ENCODE data around the gene ALPK1.

ALPK1 gene

GRCh38 chr4:112328734-112329130, 31.6 kb downstream of the ALPK1 start:
- DNase-seq: no peak

DNA sequence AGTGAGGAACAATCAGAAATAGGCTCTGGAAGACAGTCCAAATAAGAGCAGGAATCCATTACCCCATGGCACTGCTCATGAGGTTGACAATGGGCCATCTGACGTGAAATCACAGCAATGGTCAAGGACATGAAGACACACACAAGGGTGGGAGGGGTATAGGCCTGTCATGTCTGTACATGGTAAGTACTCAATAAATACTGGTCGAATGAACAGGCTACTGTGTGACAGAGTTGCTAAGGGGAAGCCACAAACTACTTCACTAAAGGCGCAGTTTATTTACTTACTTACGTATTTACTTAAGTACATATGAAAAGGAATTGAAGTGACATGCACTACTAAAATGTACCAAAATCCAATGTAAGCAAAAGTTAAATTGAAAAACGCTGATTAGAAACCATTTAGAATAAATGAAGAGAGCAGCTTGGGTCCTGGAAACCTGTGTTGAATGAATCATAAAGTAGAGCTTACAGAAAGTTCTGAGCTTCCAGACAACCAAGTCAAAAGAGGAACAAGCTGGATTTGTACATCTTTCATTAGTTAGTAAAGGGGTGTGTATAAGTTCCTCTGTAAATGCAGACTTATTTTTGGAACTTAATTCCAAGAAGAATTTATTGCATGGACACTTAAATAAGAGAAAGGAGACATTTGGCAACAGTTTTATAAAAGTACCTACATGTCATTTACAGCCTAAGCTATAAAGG, 32.7 kb downstream of the ALPK1 start:
- peak; percentile 40 to 77 for DNase-seq

- DNase-seq: no peak
Measured at GRCh38 chr4:112330921-112331320, 33.8 kb downstream of the ALPK1 start.

GRCh38 chr4:112332398-112332797, 35.2 kb downstream of the ALPK1 start:
- no peak for DNase-seq

GRCh38 chr4:112340023-112340422, 42.9 kb downstream of the ALPK1 start:
- DNase-seq: no peak

DNA sequence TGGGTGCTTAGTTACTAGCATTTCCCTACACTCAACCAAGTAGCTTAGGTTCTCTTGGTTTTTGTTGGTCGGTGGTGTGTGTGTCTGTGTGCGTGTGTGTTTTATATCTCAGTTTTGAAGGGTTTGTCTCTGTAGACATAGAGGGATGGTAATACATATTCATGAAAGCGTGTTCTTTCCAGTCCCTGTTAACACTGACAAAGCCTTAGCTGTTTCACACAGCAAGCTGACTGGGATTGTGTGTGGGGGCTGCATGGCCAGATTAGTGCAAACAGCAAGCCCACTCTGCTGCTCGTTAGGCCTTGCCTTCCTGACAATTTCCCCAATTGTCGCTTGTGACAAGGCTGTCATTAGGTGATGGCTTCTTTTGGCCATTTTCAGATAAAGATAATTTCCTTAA, 43.9 kb downstream of the ALPK1 start:
- DNase-seq: no peak

GRCh38 chr4:112343330-112344080, 46.3 kb downstream of the ALPK1 start:
- no peak for DNase-seq

GRCh38 chr4:112348488-112349158, 51.5 kb downstream of the ALPK1 start:
- no peak for DNase-seq

GRCh38 chr4:112352736-112353135, 55.6 kb downstream of the ALPK1 start:
- no peak for DNase-seq

- DNase-seq: no peak
Measured at GRCh38 chr4:112355662-112356061, 58.5 kb downstream of the ALPK1 start.

- DNase-seq: no peak
Measured at GRCh38 chr4:112357453-112357852, 60.3 kb downstream of the ALPK1 start.

DNA sequence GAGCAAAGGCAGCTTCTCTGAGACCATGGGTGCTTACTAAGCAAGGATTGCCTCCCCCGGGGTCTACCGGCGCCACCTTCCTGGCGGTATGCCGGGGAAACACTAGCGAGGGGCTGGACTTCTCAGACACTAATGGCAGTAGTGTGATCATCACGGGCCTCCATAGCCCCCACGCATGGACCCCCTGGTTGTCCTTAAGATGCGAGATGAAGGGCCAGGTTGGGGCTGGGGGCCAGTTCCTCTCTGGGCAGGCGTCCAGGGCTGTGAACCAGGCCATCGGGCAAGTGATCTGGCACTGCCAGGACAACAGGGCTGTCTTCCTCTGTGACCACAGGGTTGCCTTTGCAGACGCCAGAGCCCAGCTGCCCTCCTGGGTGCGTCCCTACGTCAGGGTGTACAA, 60.7 kb downstream of the ALPK1 start:
- no peak for DNase-seq

DNA sequence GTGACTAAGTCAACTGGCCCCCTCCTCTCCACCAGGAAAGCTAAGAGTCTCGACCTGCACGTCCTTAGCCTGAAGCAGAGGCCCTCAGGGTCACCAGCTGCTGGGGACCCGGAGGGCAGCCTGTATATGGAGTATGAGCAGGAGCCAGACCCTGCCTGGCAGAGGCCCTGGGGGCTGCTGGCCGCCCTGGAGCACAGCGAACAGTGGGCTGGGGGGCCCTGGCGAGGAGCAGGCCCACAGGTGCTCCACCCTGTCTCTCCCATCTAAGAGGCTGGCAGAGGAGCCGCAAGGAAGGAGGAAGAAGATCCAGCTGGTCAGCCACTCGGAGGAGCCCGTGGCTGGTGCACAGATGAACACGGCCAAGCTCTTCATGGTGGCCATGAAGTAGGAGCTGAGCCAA, 61.2 kb downstream of the ALPK1 start:
- DNase-seq: no peak

GRCh38 chr4:112358952-112359749, 62.0 kb downstream of the ALPK1 start:
- no peak for DNase-seq

DNA sequence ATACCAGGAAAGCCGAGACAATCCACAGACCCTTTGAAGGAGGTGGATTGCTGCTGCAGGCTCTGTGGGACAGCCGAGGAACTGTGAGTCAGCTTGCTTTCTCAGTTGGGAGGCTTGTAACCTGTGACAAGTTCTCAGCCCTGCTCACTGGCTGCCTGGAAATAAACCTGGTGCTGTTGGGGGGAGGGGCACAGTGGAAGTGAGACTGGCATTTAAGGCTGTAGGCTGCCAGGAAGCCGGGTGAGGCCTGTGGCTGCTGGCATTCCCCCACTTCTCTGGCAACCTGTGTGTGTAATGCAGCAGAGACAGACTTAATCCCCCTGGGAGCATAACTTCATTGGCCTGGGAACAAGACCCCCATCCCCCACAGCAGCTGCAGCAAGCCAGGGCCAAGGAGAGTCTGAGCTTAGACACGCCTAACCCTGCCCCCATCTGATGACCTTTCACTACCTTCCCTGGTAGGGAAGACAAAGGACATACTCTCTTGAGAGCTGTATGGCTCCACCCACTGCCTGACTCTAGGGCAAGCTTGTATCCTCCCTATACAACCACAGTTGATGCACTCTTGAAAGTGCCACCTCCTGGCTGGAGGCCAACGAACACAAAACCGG, 64.1 kb downstream of the ALPK1 start:
- no peak for DNase-seq

- no peak for DNase-seq
Measured at GRCh38 chr4:112370466-112370865, 73.3 kb downstream of the ALPK1 start.

- DNase-seq: no peak
Measured at GRCh38 chr4:112371361-112371760, 74.2 kb downstream of the ALPK1 start.

GRCh38 chr4:112374850-112375249, 77.7 kb downstream of the ALPK1 start:
- no peak for DNase-seq

GRCh38 chr4:112377171-112377570, 80.0 kb downstream of the ALPK1 start:
- DNase-seq: no peak

DNA sequence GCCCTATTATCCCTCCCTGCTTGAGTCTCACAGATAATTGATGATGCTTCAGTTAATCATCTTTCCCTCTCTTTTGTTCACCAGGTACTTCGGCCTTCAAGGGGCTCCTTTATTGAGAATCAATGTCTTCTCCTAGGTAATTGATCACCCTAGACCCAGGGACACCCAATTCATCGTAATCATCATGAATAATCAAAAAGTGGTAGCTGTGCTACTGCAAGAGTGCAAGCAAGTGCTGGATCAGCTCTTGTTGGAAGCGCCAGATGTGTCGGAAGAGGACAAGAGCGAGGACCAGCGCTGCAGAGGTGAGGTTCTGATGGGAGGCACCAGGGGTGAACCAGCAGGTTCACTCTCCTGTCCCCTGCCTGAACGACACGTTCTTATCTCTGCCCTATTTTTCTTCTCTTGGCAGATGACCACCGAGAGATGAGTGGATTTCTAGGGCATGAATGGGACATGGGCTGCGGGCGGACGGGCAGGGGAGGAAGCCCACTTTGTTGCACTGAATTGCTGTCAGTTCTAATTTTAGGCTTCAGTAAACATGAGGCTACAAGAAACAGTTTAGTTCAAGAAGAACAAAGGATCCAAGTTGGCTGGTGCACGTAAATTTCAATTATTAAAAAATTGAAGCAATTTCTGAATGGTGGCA, 80.5 kb downstream of the ALPK1 start:
- DNase-seq: no peak

DNA sequence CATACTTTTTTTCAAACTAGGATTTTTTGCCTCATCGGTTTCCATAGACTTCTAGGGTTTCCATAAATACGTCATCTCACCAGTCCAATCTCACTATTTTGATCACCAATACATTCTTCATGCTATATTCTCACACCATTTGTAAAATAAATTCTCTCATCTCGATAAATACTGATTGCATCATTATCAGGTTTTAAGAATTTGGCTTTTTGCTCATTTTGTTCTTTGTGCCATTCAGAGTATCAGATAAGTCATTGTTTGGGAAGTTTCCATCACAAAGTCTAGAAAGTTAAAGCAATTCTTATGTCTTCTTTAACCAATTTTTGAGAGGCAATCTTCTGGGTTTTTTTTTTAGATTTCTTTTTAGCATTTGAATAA, 81.1 kb downstream of the ALPK1 start:
- no peak for DNase-seq

DNA sequence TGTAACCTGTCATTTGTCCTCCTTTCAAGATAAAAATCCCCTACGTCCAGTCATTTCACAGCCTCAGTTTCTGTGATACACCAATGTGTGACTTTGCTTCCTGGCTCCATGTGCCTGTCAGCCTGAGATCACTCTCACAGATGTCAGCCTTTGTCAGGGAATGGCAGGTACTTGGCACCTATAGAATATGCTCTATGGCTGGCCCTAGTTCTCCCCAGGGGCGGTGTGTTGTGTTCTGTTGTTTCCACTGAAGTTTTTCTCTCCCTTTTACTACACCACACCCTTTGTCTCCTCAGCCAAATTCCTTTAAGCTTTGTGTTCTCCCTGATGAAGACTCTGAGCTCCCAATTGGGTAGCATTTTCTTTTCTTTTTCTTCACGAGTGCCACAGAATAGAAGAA, 81.7 kb downstream of the ALPK1 start:
- DNase-seq: no peak

All from inflammatory macrophage (primary cell).